ENCODE data around the gene SRSF8.

DNA sequence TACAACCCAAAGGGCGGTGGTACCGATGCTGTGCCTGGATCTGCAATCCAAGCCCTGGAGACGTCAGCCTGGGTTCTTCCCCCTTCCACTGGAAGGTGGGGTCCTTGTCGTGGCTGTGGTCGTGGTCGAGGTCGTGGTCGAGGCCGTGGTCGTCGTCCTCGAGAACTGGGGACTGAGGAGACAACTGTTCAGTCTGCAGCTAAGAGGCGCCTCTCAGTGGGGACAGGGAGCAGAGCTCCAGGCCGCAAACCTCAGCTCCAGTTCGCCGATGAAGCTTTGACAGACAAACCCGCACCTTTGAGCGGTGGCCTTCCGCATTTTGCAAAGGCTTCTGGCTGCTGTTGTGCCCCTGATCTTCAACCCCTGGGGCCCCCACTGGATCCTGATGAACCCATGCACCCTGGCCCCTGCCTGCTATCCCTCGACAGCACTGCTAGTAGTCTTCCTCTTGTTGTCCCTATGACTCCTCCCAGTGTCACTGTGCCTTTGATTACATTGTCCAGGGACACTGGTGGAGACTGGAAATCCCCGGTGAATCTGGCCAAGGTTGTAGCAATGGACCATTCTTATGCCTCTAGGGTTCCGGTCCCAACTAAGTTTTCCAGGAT, 16.0 kb upstream of the SRSF8 start:
- no peak for TF ChIP-seq POLR2A (IDR thresholded peaks at IDR 0.05; ENCODE audit: low read length)
- no peak for TF ChIP-seq GATA1 (IDR thresholded peaks at IDR 0.05; ENCODE audit: low read depth, low read length)
